OCI-LY7 (cell line): Measurements from ENCODE around the gene CSF1R. TPM values are rescaled to one million over a fixed set of nuclear protein-coding genes. Genes with fewer than 3 reads are reported as not detected.

Source experiments
- BruUV-seq: library from RNA; stranded (reverse); fragments of 400-500 nt; replicated peaks from 2 replicates; lab custom pipeline; 2021; lab: Mats Ljungman, UMichigan
- CTCF ChIA-PET: fragments of 300-600 bp; sonication (Branson Sonifier 250); formaldehyde crosslinking; loops from one replicate; lab custom pipeline; 2022; ENCODE audit warnings: antibody characterized with exemption; ENCODE audit not compliant: unreplicated experiment; lab: Charles Lee
- POLR2A ChIA-PET: fragments of 300-600 bp; sonication (Branson Sonifier 250); formaldehyde crosslinking; loops from one replicate; lab custom pipeline; 2022; ENCODE audit warnings: antibody characterized with exemption; lab: Charles Lee
- DNase-seq: peaks from one replicate; pipeline ENCODE4 v3.0.0-alpha.2; 2015; ENCODE audit warnings: low spot score
- H2AFZ ChIP-seq: fragments of 200-600 bp; sonication (generic), shearing (Covaris generic); 2 replicates; pipeline ENCODE4 v1.6.1; 2014; ENCODE audit warnings: mild to moderate bottlenecking, antibody characterized with exemption, low read length, moderate library complexity
- H3K27ac ChIP-seq: fragments of 200-600 bp; sonication (generic); 2 replicates; pipeline ENCODE4 v1.5.1; 2014; ENCODE audit warnings: mixed run types, low read depth, mild to moderate bottlenecking, moderate library complexity, low read length, inconsistent platforms; ENCODE audit not compliant: poor library complexity, severe bottlenecking
- H3K36me3 ChIP-seq: fragments of 200-600 bp; sonication (generic); 2 replicates; pipeline ENCODE4 v1.6.1; 2014; ENCODE audit warnings: mild to moderate bottlenecking, antibody characterized with exemption, low read length, moderate library complexity, mixed read lengths; ENCODE audit not compliant: insufficient read depth
- H3K4me1 ChIP-seq: fragments of 200-600 bp; sonication (generic); 2 replicates; pipeline ENCODE4 v1.5.1; 2014; ENCODE audit warnings: mild to moderate bottlenecking, low read length; ENCODE audit not compliant: insufficient read depth, poor library complexity, severe bottlenecking
- H3K4me2 ChIP-seq: fragments of 200-600 bp; sonication (generic); 2 replicates; pipeline ENCODE4 v1.6.1; 2014; ENCODE audit warnings: mild to moderate bottlenecking, low read length
- H3K4me3 ChIP-seq: fragments of 200-600 bp; sonication (generic); 2 replicates; pipeline ENCODE4 v1.5.1; 2014; ENCODE audit warnings: mild to moderate bottlenecking, low read depth, low read length; ENCODE audit not compliant: poor library complexity, severe bottlenecking
- H3K79me2 ChIP-seq: fragments of 200-600 bp; sonication (generic); 2 replicates; pipeline ENCODE4 v1.6.1; 2016; ENCODE audit warnings: low read depth, mild to moderate bottlenecking, low read length, moderate library complexity, mixed read lengths; ENCODE audit not compliant: insufficient read depth
- H3K9me2 ChIP-seq: fragments of 200-600 bp; sonication (generic); 2 replicates; pipeline ENCODE4 v1.6.1; 2016; ENCODE audit warnings: mild to moderate bottlenecking, low read length, mixed read lengths; ENCODE audit not compliant: insufficient read depth
- H3K9me3 ChIP-seq: fragments of 200-600 bp; sonication (generic); 2 replicates; pipeline ENCODE4 v1.6.1; 2014; ENCODE audit warnings: mild to moderate bottlenecking, mixed run types, low read length, mixed read lengths
- H4K20me1 ChIP-seq: fragments of 200-600 bp; sonication (generic); 2 replicates; pipeline ENCODE4 v1.6.1; 2014; ENCODE audit warnings: mild to moderate bottlenecking, antibody characterized with exemption, low read length, moderate library complexity, mixed read lengths; ENCODE audit not compliant: insufficient read depth
- EZH2phosphoT487 ChIP-seq: fragments of 200-600 bp; sonication (generic); IDR thresholded peaks from 2 replicates; pipeline ENCODE4 v1.6.1; 2018; ENCODE audit warnings: low read depth, borderline replicate concordance, mild to moderate bottlenecking, mixed run types, antibody characterized with exemption, low read length, moderate library complexity, mixed read lengths
- intact Hi-C: fragments of 100-400 bp; cut with micrococcal nuclease; formaldehyde crosslinking; loops from one replicate; pipeline ENCODE4 v1.10.0; 2022; ENCODE audit not compliant: unreplicated experiment
- total RNA-seq, 2 experiments: library from RNA; depleted of rRNA in 1 of 2; stranded (reverse); fragments of >200 nt in 1 of 2; shearing (Covaris generic) in 1 of 2; gene quantifications; 2 replicates each; pipeline ENCODE4 v1.2.3, GENCODE V29; 2014 to 2022
- TF ChIP-seq, protein P1 (sequence below): fragments of 200-600 bp; sonication (generic); conservative IDR thresholded peaks from 2 replicates; pipeline ENCODE4 v1.5.1; 2014; ENCODE audit warnings: mild to moderate bottlenecking, antibody characterized with exemption, low read length, moderate library complexity, mixed read lengths

CSF1R gene
- total RNA-seq, 2 experiments from 2014 or later: not detected

- Histone ChIP-seq H3K79me2 (no peaks in the 10 kb centered on the region), H3K4me2 (no peak overlapping the region), H3K9me2 (no peaks in the 10 kb centered on the region), H3K9me3 (no peaks in the 10 kb centered on the region), H4K20me1 (no peaks in the 10 kb centered on the region), H3K36me3 (no peaks in the 10 kb centered on the region), H3K4me3 (no peak overlapping the region), H3K27ac (no peak overlapping the region), H2AFZ (no peak overlapping the region), H3K4me1 (peaks cover 12% of the 10 kb centered on the region)
- TF ChIP-seq, protein P1, sequence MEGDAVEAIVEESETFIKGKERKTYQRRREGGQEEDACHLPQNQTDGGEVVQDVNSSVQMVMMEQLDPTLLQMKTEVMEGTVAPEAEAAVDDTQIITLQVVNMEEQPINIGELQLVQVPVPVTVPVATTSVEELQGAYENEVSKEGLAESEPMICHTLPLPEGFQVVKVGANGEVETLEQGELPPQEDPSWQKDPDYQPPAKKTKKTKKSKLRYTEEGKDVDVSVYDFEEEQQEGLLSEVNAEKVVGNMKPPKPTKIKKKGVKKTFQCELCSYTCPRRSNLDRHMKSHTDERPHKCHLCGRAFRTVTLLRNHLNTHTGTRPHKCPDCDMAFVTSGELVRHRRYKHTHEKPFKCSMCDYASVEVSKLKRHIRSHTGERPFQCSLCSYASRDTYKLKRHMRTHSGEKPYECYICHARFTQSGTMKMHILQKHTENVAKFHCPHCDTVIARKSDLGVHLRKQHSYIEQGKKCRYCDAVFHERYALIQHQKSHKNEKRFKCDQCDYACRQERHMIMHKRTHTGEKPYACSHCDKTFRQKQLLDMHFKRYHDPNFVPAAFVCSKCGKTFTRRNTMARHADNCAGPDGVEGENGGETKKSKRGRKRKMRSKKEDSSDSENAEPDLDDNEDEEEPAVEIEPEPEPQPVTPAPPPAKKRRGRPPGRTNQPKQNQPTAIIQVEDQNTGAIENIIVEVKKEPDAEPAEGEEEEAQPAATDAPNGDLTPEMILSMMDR: no peak
- TF ChIP-seq EZH2phosphoT487: no peak
- BruUV-seq: no TSS peak
- ChIA-PET POLR2A (no interaction called here), CTCF (no interaction called here)
- no peak for DNase-seq
- intact Hi-C loops: no loop called here
These were observed 7.3 kb downstream of the CSF1R start for GRCh38 chr5:150078802-150079689.

DNA sequence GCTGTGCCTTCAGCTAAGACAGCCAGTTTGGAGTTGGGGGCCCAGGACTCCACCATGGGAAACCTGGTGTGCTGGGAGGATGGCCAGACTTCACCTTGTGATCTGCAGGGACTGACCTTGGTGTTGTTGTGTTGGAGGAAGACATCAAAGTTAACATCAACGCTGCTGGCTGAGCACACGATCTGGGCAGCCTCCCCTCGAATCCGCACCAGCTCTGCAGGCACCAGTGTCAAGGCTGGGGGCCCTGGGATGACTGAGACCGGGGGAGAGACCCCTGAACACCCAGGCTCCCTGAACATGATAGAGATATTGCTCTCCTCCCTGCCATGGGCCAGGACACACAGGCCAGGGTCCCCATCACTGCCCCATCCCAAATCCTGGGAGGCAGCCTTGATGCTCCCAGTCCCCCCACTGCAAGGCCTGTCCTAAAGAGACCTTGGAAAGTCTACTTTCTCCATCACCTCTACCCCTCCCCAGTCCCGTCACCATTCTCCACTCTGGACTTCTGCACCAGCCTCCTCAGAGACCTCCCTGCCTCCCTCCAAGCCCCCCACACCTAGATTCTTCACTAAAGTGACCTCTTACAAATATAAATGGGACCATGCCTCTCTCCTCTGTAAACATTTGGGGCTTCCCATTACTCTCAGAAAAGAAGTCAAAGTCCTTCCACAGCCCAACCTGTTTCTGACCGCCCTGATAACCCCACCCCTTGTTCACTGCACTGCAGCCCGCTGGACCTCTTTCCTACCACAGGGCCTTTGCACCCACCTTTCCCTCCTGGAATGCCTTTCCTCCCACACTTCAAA, 8.2 kb downstream of the CSF1R start:
- no TSS peak for BruUV-seq
- Histone ChIP-seq H4K20me1 (no peaks in the 10 kb centered on the region), H3K36me3 (no peaks in the 10 kb centered on the region), H3K27ac (no peak overlapping the region), H3K4me2 (no peak overlapping the region), H3K9me3 (no peaks in the 10 kb centered on the region), H3K79me2 (no peaks in the 10 kb centered on the region), H3K4me1 (peaks cover 12% of the 10 kb centered on the region), H2AFZ (no peak overlapping the region), H3K4me3 (no peak overlapping the region), H3K9me2 (no peaks in the 10 kb centered on the region)
- DNase-seq: no peak
- TF ChIP-seq EZH2phosphoT487: no peak
- TF ChIP-seq, protein P1: no peak
- POLR2A ChIA-PET: interaction anchor here (0.6 to 1.2 kb wide), 2 partner anchors 23 to 239 kb away, joined by 3 to 4 read pairs; no protein-coding TSS in a partner anchor
- CTCF ChIA-PET: no interaction called here
- intact Hi-C loops: no loop called here
